Measurements from ENCODE around the gene ANKLE1. TPM values are rescaled to one million over a fixed set of nuclear protein-coding genes. Genes with fewer than 3 reads are reported as not detected.

ANKLE1 gene
- total RNA-seq, 1 donor from 2014 or later: 3.6 TPM

DNA sequence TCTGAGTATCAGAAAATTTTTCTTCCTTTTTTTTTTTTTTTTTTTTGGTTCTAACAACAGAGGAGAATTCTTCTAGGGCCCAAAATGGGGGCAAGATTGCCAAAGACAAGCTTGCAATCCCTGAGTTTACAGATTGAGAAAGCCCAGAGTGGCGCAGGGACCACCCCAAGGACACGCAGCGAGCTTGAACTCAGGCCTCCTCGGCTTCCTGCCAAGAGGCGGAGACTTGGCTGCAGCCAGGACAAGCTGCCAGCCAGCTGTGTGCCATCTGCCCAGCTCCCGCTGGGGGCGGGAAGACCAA lies 23.5 kb downstream of the ANKLE1 start:
- no peaks in the 10 kb centered on the region for H3K27me3 Mint-ChIP-seq (ENCODE audit: low read depth)
- H3K36me3 Mint-ChIP-seq: no peaks in the 10 kb centered on the region
- peaks cover 38% of the 10 kb centered on the region for H3K4me1 Mint-ChIP-seq
- DNase-seq (ENCODE audit: low spot score in 2 of 2, unreplicated experiment in 2 of 2): no peak
- H3K9me3 Mint-ChIP-seq: no peaks in the 10 kb centered on the region
- H3K4me3 Mint-ChIP-seq: peak overlapping the region; percentile 90
- H3K27ac Mint-ChIP-seq: peak overlapping the region; percentile 95
- TF ChIP-seq, protein P1, sequence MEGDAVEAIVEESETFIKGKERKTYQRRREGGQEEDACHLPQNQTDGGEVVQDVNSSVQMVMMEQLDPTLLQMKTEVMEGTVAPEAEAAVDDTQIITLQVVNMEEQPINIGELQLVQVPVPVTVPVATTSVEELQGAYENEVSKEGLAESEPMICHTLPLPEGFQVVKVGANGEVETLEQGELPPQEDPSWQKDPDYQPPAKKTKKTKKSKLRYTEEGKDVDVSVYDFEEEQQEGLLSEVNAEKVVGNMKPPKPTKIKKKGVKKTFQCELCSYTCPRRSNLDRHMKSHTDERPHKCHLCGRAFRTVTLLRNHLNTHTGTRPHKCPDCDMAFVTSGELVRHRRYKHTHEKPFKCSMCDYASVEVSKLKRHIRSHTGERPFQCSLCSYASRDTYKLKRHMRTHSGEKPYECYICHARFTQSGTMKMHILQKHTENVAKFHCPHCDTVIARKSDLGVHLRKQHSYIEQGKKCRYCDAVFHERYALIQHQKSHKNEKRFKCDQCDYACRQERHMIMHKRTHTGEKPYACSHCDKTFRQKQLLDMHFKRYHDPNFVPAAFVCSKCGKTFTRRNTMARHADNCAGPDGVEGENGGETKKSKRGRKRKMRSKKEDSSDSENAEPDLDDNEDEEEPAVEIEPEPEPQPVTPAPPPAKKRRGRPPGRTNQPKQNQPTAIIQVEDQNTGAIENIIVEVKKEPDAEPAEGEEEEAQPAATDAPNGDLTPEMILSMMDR (IDR thresholded peaks at IDR 0.05; ENCODE audit: unreplicated experiment): no peak

DNA sequence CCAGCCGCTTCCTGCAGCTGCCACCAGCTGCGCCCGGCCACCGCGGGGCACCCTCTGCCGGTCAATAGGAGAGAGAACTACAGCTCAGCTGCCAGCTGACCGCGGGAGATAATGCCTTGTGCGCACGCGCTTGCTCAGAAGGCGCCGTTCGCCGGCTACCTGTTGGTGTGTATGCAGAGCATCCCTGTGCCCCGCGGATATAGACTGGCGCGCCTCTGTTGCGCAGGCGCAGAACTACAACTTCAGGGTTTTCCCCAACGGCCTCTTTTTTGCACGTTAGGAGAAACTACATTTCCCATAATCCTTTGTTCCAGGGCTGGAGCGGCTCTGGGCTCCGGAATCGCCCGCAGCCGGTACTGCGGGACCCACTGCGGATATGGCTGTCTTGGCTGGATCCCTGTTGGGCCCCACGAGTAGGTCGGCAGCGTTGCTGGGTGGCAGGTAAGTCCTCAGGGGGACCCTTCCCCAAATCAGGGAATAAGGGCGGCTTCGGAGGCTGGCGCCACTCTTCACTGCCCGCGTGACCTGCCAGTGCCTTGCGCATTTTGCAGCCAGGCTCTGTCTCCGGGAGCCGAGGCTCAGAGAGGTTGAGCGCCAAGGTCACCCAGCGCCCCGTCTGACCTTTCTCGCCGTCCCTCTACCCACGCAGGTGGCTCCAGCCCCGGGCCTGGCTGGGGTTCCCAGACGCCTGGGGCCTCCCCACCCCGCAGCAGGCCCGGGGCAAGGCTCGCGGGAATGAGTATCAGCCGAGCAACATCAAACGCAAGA lies 24.0 kb downstream of the ANKLE1 start, which contains the start of gene MRPL34:
Gene MRPL34, plus strand, starts transcription at position 356 of the 768 bp plus-strand sequence. Its CDS starts 21 bp downstream, at position 377.
- peaks cover 43% of the 10 kb centered on the region for H3K4me1 Mint-ChIP-seq
- H3K36me3 Mint-ChIP-seq: no peaks in the 10 kb centered on the region
- TF ChIP-seq, protein P1 (IDR thresholded peaks at IDR 0.05; ENCODE audit: unreplicated experiment): no peak
- peak within 1 kb of the TSS; percentile 95 for H3K27ac Mint-ChIP-seq
- peak; percentile 95 to 97 for DNase-seq (ENCODE audit: low spot score in 2 of 2, unreplicated experiment in 2 of 2)
- H3K27me3 Mint-ChIP-seq (ENCODE audit: low read depth): no peaks in the 10 kb centered on the region
- H3K4me3 Mint-ChIP-seq: peak within 1 kb of the TSS; percentile 90
- H3K9me3 Mint-ChIP-seq: no peaks in the 10 kb centered on the region

DNA sequence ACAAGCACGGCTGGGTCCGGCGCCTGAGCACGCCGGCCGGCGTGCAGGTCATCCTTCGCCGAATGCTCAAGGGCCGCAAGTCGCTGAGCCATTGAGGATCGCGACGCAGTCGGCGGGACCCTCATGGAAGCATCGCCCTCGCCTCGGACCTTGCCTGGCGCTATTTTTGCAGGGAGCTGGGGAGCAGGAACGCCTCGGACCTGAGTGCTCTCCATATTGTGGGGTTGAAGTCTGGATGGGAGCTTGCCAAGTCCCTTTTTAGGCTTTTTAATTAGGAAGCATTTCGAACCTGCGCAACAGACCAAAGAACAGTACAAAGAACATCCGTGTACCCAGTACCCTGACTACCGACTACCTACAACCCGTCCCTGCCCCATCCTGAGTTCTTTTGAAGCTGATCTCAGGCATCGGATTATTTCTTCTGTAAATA lies 24.6 kb downstream of the ANKLE1 start:
- TF ChIP-seq, protein P1 (IDR thresholded peaks at IDR 0.05; ENCODE audit: unreplicated experiment): no peak
- DNase-seq (ENCODE audit: low spot score in 2 of 2, unreplicated experiment in 2 of 2): no peak
- no peaks in the 10 kb centered on the region for H3K9me3 Mint-ChIP-seq
- peak overlapping the region; percentile 90 for H3K4me3 Mint-ChIP-seq
- no peaks in the 10 kb centered on the region for H3K27me3 Mint-ChIP-seq (ENCODE audit: low read depth)
- H3K36me3 Mint-ChIP-seq: no peaks in the 10 kb centered on the region
- peak overlapping the region; percentile 95 for H3K27ac Mint-ChIP-seq
- peaks cover 44% of the 10 kb centered on the region for H3K4me1 Mint-ChIP-seq

DNA sequence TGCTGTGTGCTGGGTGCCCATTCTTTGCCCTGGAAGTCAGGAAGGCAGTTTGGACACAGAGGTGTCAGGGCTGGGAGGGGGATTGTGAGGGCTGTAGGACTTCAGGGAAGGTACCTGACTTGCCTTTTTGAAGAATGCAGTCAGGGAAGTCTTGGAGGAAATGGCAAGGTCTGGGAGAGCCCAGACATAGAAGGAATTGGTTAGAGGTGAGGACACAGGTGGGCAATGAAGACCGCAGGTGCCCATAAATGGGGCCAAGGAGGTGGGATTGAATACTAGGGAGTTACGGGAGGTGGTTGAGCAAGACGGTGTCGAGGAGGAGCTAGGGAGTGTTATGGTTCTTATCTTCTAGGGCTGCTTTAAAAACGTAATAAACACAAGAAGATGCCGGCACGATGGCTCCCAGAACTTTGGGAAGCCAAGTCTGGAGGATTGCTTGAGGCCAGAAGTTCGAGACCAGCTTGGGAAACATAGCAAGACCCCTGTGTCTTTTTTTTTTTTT lies 26.2 kb downstream of the ANKLE1 start:
- DNase-seq (ENCODE audit: low spot score in 2 of 2, unreplicated experiment in 2 of 2): no peak
- peak overlapping the region; percentile 68 for H3K27ac Mint-ChIP-seq
- no peaks in the 10 kb centered on the region for H3K27me3 Mint-ChIP-seq (ENCODE audit: low read depth)
- H3K36me3 Mint-ChIP-seq: no peaks in the 10 kb centered on the region
- peak overlapping the region; percentile 33 for H3K4me3 Mint-ChIP-seq
- TF ChIP-seq, protein P1 (IDR thresholded peaks at IDR 0.05; ENCODE audit: unreplicated experiment): no peak
- H3K9me3 Mint-ChIP-seq: no peaks in the 10 kb centered on the region
- H3K4me1 Mint-ChIP-seq: peaks cover 37% of the 10 kb centered on the region

DNA sequence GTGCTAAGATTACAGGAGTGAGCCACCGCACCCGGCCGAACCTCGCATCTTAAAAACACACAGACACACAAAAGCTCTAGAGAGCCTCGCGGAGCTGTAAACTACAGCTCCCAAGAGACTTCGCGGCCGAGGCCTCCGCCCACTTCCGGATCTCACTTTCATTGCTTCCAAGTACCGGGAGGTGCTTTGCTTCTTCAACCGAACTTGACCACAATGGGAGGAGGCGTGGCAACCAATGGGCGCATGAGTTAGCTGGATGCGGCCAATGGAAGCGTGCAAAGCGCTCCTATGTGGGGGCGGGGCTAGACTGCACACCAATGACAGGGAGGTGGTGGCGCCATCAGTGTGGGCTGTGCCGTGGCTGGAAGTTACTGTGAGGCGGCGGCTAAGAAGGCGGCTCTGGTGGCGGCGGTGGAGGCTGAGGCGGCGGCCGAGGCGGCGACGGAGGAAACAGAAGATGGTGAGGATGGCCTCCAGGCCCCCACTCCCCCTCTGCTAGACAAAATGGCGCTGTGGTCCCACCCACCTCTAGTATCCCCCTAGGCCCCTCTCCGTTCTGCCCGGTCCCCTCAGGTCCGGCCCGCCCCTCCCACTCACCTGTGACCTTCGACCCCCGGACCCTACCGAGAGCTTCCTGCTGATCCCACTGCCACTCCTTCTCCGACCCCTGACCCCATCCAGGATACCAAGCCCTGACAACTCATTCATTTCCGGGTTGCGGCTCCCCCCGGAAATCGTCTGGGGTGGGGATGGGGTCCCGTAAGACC lies 27.7 kb downstream of the ANKLE1 start, which contains the start of gene DDA1:
Gene DDA1, plus strand, starts transcription at position 366 of the 767 bp plus-strand sequence. Its CDS starts 92 bp downstream, at position 458.
- peak within 1 kb of the TSS; percentile 94 for H3K27ac Mint-ChIP-seq
- peak within 1 kb of the TSS; percentile 97 for H3K4me3 Mint-ChIP-seq
- peaks cover 31% of the 10 kb centered on the region for H3K4me1 Mint-ChIP-seq
- TF ChIP-seq, protein P1 (IDR thresholded peaks at IDR 0.05; ENCODE audit: unreplicated experiment): no peak
- no peaks in the 10 kb centered on the region for H3K27me3 Mint-ChIP-seq (ENCODE audit: low read depth)
- no peaks in the 10 kb centered on the region for H3K9me3 Mint-ChIP-seq
- H3K36me3 Mint-ChIP-seq: peaks cover 7% of the 10 kb centered on the region
- peak; percentile 96 to 98 for DNase-seq (ENCODE audit: low spot score in 2 of 2, unreplicated experiment in 2 of 2)
